HG03457 (cell line): Measurements from ENCODE around the gene MAPK8IP2.
A peak's percentile ranks its signal among the peaks of the same experiment; 100 is the strongest.
"Not testable (repeated sequence)": the region's sequence is repeated elsewhere in the genome, so short reads cannot be mapped to it uniquely, and the experiment has no call there.

Experiments used
- ATAC-seq: cut with Tn5 transposase; IDR thresholded peaks from one replicate; pipeline ENCODE4 v1.9.1; 2021; ENCODE audit warnings: moderate number of reproducible peaks; ENCODE audit not compliant: unreplicated experiment

Gene MAPK8IP2

DNA sequence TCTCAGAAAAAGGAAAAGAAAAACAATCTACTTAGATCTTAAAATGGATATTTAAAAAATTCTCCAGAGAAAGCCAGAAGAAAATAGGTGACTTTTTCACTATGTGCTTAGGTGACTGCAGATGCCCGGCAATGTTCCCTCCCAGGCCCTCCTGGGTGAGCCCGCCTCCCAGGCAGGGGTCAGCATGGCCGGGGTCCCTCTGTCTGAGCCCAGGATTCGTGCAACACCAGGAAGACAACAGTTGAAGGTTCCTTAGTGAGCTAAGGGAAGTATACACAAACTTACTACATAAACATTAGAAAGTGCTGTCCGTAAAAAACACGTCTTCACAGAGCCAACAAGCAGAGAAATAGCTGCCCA lies 11.6 kb downstream of the MAPK8IP2 start:
- no peak for ATAC-seq

DNA sequence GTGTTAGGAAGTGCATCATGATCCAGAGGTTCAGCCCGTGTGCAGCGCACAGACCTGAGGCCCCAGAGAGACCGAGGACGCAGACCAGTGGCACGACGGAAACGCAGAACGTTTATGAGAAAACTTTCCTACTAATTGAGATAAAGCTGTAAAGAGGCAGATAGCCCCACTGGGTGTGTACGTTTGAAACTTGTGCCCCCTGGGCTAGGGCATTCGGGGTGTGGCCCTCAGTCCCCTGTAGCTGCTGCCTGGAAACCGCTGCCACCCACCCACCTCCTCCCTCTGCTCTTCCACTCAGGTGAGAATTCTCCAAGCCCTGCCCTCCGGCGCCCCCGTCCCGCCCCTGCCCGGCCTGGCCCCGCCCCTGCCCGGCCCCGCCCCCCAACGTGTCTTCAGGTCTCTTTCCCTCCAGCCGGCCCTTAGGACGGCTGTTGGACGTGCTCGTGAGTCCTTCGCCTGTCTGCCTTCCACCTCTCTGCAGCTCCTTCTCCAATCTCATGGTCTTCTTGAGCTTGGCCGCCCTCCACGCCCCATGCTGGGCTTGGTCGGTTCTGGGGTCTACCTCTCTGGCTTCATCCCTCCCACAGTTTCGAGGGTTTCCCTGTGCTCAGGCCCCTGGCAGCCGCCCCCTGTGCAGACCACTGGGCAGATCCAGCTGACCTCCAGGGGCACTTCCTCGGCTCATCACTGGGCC lies 12.1 kb downstream of the MAPK8IP2 start:
- no peak for ATAC-seq

DNA sequence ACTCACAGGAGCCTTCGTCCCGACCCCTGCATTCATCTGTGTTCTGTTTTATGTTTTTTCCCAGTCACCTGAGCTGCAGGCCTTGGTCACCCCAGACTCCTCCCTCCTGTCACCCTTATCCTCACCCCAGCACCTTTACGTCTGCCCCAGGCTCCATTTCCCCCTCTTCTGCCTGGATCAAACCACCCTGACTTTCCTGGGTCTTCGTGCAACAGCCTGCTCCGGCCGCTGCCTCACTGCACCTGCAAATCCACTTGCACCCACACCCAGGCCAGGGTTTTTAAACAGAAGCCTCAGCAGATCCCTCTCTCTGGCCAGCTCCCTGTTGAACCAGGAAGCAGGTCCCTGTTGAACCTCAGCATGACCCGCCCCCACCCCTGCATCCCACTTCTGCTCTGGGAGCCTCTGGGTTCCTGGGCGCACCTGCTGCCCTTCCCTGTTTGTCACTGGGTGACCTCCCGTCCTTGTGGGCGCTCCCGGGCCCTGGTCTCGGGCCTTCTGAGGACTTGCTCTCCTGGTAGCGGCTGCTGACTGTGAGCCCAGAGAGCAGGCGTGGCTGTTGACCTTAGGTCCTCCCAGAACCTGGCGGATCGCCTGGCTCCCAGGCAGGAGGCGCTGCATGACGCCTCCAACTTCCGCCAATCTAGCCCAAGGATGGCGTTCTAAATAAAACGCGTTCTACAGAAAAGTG lies 12.8 kb downstream of the MAPK8IP2 start:
- no peak for ATAC-seq

DNA sequence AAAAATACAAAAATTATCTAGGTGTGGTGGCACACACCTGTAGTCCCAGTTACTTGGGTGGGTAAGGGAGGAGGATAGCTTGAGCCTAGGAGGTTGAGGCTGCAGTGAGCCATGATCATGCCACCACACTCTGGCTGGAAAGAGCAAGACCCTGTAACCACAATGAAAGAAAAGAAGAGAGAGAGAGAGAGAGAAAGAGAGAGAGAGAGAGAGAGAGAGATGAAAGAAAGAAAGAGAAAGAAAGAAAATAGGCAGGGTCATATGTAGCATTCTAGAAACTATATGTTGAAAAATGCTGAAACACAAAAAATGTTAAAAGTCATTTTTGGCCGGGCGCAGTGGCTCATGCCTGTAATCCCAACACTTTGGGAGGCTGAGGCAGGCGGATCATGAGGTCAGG lies 13.7 kb downstream of the MAPK8IP2 start:
- not testable (repeated sequence) for ATAC-seq

DNA sequence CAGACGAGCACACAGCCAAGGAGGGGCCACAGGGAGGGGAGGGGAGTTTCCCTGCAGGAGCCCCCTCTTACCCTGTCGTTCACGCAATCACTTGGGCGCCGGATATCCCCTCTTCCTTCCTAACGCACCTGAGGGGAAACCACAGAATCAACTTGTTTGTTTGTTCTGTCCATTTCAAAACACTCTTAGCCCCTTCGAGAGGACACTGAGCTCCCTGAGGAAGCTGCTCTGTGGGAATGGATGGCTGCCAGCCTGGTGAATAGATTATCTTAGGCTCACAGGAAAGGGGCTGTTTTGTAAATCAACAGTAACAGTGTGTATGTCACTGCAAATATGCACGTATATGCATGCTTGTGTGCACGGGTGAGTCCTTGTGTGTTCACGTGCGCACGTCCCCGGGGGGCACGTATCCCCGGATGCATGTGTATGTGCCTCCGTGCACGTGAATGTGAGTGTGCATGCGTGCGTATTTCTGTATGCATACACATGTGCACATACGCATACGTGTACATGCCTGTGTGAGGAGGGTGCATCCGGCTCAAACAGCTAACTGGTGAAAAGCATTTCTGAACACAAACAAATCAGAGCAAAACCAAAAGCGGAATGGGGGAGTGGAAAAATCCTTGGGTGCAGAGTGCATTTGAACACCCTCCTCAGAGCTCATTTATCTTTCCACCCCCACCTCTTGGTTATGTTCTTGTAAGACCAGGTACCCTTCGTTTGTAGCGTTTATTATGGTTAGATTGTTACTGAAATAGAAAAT lies 20.2 kb downstream of the MAPK8IP2 start:
- ATAC-seq: peak; percentile 40

DNA sequence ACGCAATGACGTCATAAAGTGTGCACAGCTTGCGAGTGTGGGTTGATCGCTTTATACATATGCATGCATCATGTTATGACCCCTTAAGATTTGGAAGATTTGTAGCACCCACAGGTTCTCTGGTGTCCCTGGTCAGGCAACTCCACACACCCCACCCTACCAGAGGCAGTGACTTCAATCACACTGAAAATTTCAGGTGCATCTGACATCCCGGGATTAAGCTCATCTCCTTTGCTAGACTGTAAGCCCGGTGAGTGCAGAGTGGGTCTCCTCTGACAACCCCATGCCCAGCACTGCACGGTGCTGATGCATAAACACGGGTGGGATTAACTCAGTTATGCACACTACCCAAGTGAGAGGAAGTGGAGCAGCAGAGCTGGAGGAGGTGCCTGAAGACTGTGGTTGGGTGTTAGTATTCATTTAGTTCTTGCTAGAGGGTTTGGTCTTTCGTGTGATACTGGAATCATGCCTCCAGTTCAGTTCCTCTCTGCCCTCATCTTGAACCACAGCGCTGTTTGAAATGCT lies 20.8 kb downstream of the MAPK8IP2 start:
- peak; percentile 37 for ATAC-seq

DNA sequence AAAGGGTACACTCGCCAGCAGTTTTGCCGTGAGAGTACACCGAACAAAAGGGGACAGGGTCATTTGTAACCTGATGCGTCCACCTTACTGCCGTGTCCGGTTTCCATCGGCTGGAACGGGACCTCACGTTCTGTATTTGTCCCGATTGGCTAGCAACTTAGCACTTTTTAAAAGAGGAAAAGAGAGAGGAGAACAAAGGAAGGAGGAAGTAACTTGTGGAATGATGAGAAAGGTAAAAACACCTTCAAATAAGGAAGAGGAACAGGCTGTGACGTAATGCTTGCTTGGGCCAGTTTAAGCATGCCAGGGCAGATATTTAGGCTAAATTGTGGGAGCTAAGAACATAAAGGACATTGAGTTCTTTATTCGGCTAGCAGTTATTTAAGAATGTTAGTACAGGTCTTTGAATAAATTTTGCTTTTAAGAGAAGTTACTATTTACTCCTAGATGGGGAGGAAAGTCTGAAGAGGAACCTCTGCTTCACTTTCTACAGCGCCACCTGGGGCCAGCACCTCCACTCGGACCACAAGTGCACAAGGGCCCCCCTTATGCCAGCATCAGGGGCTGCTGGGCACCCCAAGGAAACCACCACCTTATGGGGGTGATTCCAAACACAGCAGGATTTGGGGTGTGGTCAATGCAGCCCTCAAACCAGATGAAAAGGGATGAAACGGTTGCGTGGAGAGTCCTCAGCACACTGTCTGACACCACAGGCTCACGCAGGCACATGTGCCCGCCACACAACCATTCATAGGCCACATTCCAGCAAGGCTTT lies 21.5 kb downstream of the MAPK8IP2 start:
- no peak for ATAC-seq

DNA sequence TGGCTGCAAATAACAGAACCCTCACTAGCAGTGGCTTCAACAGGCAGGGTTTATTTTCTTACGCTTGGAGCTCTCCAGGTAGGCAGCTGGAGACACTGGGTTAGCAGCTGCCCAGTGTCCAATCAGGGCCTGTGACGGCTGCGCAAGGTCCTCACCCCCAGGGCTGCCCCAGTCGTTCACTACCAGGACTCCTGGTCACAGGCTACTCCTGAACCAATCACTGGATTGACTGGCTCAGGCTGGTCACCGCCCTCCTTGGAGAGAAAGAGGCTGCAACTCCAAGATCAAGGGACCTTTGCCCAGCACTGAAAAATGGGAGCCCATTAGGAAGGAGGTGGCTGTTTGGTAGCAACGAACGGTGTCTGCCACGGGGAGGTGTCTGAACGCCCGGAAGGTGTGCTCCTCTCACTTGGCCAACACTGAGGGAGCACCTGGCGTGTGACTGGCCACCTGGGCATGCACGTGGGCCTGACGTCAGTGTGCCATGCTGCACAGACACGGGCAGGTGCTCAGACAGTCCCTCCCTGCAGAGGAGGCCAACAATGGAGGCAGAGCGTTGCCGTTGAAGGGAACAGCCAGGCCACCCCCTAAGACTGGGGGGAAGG lies 22.2 kb downstream of the MAPK8IP2 start:
- ATAC-seq: no peak

DNA sequence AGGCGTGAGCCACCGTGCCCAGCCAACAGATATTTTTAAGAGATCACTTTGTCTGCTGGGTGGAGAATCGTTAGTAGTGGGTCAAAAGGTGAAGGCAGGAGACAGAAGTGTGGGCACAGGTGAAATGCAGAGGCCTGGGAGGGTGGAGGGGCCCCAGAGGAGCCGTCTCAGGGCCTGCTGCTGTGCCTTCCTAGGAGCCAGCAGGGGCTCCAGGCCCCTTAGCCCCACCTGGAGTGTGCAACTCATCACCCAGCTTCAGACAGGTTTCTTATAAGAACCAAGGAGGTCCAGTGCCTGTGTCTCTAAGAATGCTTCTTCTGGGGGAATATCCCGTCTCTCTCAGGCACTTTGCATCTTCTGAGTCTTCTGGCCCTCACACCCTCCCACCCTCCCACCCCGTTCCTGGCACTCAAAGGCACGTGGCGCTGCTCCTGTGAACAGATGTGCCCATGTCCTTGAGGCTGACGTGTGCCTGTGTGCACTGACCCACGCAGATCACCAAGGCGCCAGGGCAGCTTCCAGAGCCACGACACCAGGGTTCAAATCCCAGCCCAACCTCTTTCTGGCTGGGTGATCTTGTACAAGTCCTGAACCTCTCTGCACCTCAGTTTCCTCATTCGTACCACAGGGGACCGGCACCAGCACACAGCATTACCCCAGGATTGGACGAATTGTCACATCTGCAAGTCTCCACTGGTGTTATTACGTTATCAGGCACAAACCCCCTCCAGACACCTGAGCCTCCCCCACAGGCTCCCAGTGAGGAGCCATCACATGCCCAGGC lies 23.9 kb downstream of the MAPK8IP2 start:
- ATAC-seq: no peak

DNA sequence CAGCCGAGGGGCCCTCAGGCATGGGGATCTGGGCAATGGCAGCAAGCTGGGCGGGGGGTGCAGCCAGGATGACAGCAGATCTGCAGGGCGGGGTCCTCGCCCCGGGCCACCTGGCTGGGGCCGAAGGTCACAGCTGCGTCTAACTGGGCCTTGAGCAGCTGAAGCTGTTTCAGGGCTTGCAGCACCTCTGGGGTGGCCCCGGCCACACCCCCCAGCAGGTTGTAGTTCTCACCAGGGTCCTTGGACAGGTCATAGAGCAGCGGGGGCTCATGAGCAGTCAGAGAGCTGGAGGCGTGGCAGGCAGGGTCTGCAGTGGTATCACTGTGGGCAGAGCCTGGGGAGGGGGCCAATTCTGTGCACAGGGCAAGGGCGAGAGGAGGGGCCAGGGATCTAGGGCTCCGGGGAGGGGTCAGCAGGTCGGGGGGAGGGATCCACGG lies 24.6 kb downstream of the MAPK8IP2 start:
- ATAC-seq: no peak

DNA sequence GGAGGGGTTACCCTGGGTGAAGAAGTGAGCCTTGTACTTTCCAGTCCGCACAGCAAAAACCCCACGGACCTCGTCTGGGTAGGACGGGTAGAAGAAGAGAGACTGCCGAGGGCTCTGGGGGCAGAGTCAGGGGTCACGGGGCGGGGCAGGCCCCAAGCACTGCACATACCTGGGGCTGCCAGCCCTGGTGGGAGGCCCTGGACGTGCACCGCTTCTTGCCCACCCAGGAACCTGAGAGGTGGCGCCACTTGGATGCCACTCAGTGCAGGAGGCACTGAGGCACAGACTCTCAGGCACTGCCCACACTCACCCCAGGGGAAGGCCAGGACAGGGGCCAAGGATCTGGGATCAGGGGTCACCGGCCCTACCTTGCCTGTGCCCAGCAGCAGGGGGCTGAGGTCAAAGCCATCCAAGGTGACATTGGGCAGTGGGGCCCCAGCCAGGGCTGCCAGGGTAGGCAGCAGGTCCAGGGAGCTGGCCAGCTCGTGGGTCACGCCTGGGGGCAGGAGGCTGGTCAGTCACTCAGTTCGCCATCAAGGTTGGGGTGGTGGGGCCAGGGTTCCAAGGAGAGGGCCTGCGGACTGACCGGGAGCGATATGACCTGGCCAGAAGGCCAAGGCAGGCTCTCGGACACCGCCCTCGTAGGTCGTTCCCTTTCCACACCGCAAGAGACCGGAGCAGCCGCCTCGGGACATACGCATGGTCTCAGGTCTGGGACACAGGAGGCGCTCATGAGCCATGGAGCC lies 25.1 kb downstream of the MAPK8IP2 start:
- ATAC-seq: no peak

DNA sequence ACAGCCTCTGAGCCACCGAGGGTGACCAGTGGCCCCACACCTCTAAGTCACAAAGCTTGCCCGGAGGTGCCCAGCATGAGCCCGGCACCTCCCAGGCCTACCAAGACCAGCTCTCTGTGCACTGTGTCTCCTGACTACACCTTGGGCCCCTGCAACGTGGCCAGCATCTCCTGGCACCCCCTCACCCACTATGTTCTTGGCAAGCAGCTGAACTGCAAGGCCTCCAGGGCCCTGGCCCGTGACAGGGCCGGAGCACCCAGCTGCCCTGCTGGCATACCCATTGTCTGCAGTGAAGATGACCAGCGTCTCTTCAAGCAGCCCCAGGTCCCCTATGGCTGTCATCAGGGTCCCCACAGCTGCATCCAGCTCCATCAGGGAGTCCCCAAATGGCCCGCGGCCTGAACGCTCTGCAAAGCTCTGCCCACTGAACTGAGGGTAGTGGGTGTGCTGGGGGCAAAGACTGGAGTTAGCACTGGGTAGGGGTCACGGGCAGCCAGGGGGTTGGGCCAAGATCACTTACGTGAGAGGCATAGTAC lies 25.8 kb downstream of the MAPK8IP2 start:
- no peak for ATAC-seq

DNA sequence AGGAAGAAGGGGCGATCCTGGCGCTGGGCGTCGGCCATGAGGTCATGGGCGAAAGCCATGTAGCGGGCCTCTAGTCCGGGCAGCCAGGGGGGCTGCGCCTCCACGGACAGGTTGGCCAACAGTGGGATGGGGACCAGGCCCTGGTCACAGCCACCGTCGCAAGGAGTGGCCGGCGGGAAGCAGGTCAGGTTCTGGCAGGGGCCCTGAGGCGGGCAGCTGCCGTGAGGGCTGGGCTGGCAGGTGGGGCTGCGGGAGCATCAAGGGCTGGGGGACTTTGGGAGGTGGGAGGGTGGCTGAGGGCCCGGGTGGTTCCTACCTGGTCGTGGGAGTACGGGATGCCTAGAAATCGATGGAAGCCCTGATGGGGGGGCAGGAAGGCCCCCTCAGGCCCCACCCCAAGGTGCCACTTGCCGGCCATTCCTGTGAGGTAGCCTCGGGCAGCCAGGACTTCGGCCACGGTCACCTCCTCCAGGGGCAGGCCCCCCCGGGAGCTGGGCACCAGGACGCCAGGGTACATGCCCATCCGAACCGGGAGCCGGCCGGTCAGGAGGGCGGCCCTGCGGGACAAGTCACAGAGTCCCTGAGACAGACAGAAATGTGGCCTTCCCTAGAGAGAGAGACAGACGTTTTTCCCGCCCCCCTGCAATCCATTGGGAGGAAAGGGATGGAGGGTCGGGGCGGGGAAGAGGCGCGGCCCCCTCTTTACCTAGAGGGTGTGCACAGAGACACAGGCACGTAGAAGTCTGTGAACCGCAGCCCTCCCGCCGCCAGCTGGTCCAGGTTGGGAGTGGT lies 26.5 kb downstream of the MAPK8IP2 start:
- no peak for ATAC-seq

DNA sequence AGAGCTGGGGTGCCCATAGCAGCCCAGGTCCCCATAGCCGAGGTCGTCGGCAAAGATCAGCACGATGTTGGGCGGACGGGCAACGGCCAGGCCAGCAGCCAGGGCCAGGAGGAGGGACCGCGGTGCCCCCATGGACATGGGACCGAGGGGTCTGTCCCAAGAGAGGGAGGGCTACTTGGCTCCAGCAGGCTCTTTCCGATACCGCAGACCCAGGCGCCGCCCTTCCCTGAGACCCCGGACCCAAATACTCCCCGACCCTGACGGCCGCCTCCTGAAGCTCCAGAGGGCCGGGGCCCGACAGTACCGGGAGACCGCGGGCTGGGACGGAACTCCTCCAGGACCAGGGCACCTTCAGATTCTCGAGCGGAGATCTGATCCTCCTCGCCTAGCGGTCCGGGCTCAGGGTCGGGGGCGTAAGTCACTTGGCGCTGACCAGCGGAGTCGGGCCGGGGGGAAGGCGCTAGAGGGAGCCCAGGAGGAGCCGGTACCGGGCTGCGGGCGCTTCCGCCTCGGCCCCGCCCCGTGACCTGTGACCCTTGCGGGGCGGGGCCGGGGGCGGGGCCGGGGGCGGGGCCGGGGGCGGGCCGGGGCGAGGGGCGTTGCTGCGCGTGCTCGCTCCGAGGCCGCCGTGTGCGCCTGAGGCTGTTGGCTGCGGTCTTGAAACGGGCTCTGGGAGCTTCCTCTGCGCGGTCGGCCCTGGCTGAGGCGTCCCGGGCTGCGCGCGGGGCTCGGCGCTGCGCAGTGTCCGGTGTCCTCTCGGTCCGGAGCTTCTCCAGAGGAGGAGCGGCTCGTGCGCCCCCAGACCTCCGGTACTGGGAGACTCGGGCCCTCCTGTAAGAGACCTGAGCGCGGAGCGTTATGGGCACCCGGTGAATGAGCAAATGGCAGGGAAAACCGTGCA lies 27.3 kb downstream of the MAPK8IP2 start, which contains the start of gene ARSA:
TSS of gene ARSA (minus strand) at position 511 of the 901 bp plus-strand sequence. CDS start at position 138, 373 bp downstream.
- peak; percentile 54 for ATAC-seq

DNA sequence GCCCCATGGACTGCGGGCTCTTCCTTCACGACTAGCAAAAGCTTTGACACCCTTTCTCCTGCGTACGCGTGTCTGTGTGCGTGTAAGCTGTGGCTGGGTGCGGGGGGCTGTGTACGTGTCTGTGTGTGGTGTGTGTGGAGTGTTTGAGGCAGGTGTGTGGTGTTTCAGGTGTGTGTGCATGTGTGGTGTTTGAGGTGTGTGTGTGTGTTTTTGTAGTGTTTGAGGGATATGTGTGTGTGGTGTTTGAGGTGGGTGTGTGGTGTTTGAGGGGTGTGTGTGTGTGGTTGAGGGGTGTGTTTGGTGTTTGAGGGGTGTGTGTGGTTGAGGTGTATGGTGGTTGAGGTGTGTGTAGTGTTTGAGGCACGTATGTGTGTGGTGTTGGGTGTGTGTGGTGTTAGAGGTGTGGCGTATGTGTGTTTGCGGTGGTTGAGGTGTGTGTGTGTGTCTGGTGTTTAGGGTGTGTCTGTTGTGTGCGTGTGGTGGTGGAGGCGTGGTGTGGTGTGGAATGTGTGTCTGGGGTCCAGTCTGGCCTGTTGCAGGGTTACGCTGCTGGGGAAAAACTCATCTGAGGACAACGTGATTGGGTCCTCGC lies 28.0 kb downstream of the MAPK8IP2 start:
- ATAC-seq: peak; percentile 5

DNA sequence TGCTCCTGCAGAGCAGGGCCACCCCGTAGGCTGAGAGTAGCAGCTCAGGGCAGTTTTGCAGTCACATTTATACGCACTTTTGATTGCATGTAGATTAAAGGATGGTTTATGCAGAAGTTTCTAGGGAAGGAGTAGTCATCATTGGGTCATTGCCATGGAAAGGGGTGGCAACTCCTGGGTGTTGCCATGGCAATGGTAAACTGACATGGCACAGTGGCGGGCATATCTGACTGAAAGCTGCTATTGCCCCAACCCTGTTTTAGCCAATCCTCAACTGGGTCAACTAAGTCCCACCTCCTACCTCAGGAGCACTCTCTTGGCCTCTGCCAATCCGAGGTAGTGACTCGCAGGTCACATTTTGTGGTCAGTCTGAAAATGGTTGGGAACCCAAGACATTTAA lies 29.8 kb downstream of the MAPK8IP2 start:
- no peak for ATAC-seq
